ENCODE results near the gene UBR4. TPM values are rescaled to one million over a fixed set of nuclear protein-coding genes. Genes with fewer than 3 reads are reported as not detected.
A peak's percentile ranks its signal among the peaks of the same experiment; 100 is the strongest.

UBR4 gene
- total RNA-seq, 2 donors from 2014 or later = 148 to 151 TPM

DNA sequence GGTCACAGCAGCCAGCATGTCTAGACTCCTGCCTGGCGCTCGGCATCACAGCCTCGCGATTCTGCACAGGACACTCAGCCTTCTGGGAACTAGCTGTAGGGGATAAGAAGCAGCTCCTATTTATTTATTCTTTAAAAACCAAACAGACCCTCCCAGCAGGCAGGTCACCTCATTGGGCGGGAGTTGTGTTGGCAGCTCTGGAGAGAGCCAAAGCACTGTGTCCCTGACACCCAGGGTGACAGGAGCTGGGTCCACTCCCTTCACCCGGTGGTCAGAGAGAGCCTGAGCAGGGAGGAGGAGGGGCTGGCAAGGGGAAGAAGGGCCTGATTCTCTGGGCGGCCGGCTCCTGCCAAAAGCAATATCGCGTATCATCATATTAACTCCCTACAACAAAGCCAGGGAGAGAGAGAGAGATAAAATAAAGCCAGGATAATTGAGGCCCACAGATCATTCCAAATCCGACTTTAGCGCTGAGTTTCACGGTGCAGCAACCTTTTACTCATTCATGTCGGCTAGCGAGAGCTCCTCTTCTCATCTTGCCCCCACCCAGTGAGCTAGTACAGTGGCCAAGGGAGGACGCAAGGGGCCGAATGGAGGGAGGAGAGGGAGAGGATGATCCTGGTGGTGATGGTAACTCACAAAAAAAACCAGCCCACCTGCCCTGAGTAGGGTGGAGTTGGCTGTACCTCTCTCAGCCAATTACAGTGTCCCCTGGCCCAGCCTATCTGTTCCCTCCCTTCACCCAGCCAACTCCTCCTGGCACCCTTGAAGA, 173.8 kb downstream of the UBR4 start:
- Histone ChIP-seq H3K9me3 (ENCODE audit: control insufficient read depth, low read length) (no peaks in the 10 kb centered on the region), H3K4me1 (ENCODE audit: control insufficient read depth, insufficient read depth, low read length) (no peaks in the 10 kb centered on the region), H3K27ac (ENCODE audit: low read depth, low read length) (no peak overlapping the region), H3K27me3 (ENCODE audit: control insufficient read depth, insufficient read depth, low read length, poor library complexity, severe bottlenecking) (no peaks in the 10 kb centered on the region), H3K36me3 (ENCODE audit: control insufficient read depth, insufficient read depth, low read length) (no peaks in the 10 kb centered on the region), H3K4me3 (ENCODE audit: low read length) (no peak overlapping the region), H3K9ac (ENCODE audit: extremely low read depth, low read length, poor library complexity, severe bottlenecking) (no peak overlapping the region)
- DNase-seq = peak; percentile 50
- WGBS, 2 experiments (ENCODE audit: insufficient coverage in 1 of 2, insufficient read length in 1 of 2) = 60 to 94% methylated on average over 2 to 15 of the region's 17 CpGs
- H3K4me3 Mint-ChIP-seq = no peak overlapping the region
- H3K9me3 Mint-ChIP-seq = no peaks in the 10 kb centered on the region
- no peaks in the 10 kb centered on the region for H3K4me1 Mint-ChIP-seq
- H3K36me3 Mint-ChIP-seq (ENCODE audit: low read depth) = no peaks in the 10 kb centered on the region
- TF ChIP-seq, protein P1, sequence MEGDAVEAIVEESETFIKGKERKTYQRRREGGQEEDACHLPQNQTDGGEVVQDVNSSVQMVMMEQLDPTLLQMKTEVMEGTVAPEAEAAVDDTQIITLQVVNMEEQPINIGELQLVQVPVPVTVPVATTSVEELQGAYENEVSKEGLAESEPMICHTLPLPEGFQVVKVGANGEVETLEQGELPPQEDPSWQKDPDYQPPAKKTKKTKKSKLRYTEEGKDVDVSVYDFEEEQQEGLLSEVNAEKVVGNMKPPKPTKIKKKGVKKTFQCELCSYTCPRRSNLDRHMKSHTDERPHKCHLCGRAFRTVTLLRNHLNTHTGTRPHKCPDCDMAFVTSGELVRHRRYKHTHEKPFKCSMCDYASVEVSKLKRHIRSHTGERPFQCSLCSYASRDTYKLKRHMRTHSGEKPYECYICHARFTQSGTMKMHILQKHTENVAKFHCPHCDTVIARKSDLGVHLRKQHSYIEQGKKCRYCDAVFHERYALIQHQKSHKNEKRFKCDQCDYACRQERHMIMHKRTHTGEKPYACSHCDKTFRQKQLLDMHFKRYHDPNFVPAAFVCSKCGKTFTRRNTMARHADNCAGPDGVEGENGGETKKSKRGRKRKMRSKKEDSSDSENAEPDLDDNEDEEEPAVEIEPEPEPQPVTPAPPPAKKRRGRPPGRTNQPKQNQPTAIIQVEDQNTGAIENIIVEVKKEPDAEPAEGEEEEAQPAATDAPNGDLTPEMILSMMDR (conservative IDR thresholded peaks at IDR 0.05) = no peak
- H3K27ac Mint-ChIP-seq = no peak overlapping the region
- peaks cover 2% of the 10 kb centered on the region for H3K27me3 Mint-ChIP-seq (ENCODE audit: insufficient read depth)

DNA sequence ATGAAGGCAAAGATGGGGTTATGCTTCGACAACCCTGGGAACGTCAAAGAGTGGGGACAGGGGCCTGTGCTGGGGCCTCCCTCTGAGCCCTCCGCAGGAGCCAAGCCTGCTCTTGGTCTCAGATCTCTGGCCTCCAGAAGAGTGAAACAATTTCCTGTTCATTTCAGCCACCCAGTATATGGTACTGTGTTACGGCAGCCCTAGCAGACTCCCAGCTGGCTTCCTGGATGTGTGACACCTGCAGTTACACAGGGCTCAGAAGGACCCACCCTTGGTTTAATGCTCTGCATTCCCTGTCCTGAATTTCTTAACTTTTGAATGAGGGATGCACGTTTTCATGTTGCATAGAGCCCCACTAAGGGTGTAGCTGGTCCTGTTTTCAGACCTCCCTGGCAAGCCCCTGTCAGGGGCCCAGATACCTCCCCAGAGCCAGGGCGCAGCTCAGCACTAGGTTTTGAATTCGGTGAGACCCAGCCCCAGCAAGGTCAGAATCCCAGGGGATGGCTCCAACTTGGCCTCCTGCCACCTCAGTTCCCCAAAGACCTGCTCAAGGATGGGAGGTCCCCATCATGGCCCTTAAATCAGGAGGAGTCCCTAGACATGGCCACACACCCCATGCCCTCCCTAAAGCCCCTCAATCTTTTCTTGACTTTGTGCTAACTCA, 174.6 kb downstream of the UBR4 start:
- no peak overlapping the region for H3K4me3 ChIP-seq (ENCODE audit: low read length)
- H3K27me3 Mint-ChIP-seq (ENCODE audit: insufficient read depth) = no peaks in the 10 kb centered on the region
- no peaks in the 10 kb centered on the region for H3K27me3 ChIP-seq (ENCODE audit: control insufficient read depth, insufficient read depth, low read length, poor library complexity, severe bottlenecking)
- H3K36me3 ChIP-seq (ENCODE audit: control insufficient read depth, insufficient read depth, low read length) = no peaks in the 10 kb centered on the region
- H3K4me3 Mint-ChIP-seq = no peak overlapping the region
- DNase-seq = peak; percentile 42
- H3K9ac ChIP-seq (ENCODE audit: extremely low read depth, low read length, poor library complexity, severe bottlenecking) = no peak overlapping the region
- no peak overlapping the region for H3K27ac ChIP-seq (ENCODE audit: low read depth, low read length)
- 83 to 89% methylated on average over 4 to 7 of the region's 7 CpGs for WGBS, 2 experiments (ENCODE audit: insufficient coverage in 1 of 2, insufficient read length in 1 of 2)
- TF ChIP-seq, protein P1 (conservative IDR thresholded peaks at IDR 0.05) = no peak
- H3K4me1 Mint-ChIP-seq = no peaks in the 10 kb centered on the region
- H3K9me3 Mint-ChIP-seq = no peaks in the 10 kb centered on the region
- no peak overlapping the region for H3K27ac Mint-ChIP-seq
- H3K36me3 Mint-ChIP-seq (ENCODE audit: low read depth) = no peaks in the 10 kb centered on the region
- H3K4me1 ChIP-seq (ENCODE audit: control insufficient read depth, insufficient read depth, low read length) = no peaks in the 10 kb centered on the region
- no peaks in the 10 kb centered on the region for H3K9me3 ChIP-seq (ENCODE audit: control insufficient read depth, low read length)

DNA sequence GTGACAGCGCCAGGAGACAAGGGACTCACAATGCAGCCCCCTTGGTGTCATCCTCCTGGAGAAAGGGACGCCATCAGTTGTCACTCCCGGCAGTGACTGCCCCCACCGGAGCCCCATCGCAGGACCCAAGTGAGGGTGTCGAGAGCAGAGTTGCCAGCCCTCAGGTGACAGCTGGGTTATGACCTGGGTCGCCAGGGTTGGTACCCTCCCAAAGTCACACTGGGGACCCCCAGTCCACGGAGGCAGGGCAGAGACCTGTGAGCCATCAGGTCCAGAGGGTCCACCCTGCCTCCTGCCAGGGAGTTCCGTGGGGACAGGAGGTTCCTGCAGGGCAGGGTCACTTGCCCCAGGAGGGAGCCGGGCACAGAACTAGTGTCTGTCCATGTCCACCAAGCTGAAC, 175.3 kb downstream of the UBR4 start:
- no peaks in the 10 kb centered on the region for H3K4me1 ChIP-seq (ENCODE audit: control insufficient read depth, insufficient read depth, low read length)
- no peaks in the 10 kb centered on the region for H3K36me3 ChIP-seq (ENCODE audit: control insufficient read depth, insufficient read depth, low read length)
- H3K9ac ChIP-seq (ENCODE audit: extremely low read depth, low read length, poor library complexity, severe bottlenecking) = no peak overlapping the region
- Mint-ChIP-seq H3K27ac (no peak overlapping the region), H3K4me3 (no peak overlapping the region), H3K36me3 (ENCODE audit: low read depth) (no peaks in the 10 kb centered on the region), H3K4me1 (no peaks in the 10 kb centered on the region), H3K9me3 (no peaks in the 10 kb centered on the region), H3K27me3 (ENCODE audit: insufficient read depth) (no peaks in the 10 kb centered on the region)
- TF ChIP-seq, protein P1 (conservative IDR thresholded peaks at IDR 0.05) = no peak
- H3K4me3 ChIP-seq (ENCODE audit: low read length) = no peak overlapping the region
- 91 to 92% methylated on average over 7 to 10 of the region's 10 CpGs for WGBS, 2 experiments (ENCODE audit: insufficient coverage in 1 of 2, insufficient read length in 1 of 2)
- DNase-seq = no peak
- H3K27ac ChIP-seq (ENCODE audit: low read depth, low read length) = no peak overlapping the region
- H3K27me3 ChIP-seq (ENCODE audit: control insufficient read depth, insufficient read depth, low read length, poor library complexity, severe bottlenecking) = no peaks in the 10 kb centered on the region
- no peaks in the 10 kb centered on the region for H3K9me3 ChIP-seq (ENCODE audit: control insufficient read depth, low read length)
